HG02571 (cell line): Measurements from ENCODE around the gene AP2B1.
A peak's percentile ranks its signal among the peaks of the same experiment; 100 is the strongest.
"Not testable (repeated sequence)": the region's sequence is repeated elsewhere in the genome, so short reads cannot be mapped to it uniquely, and the experiment has no call there.

Source experiments
- ATAC-seq: cut with Tn5 transposase; IDR thresholded peaks from one replicate; pipeline ENCODE4 v1.9.1; 2021; ENCODE audit warnings: mild to moderate bottlenecking, moderate library complexity; ENCODE audit not compliant: unreplicated experiment

Gene AP2B1

GRCh38 chr17:35569405-35569804, 17.7 kb upstream of the AP2B1 start:
- ATAC-seq: no peak

GRCh38 chr17:35575759-35576158, 11.4 kb upstream of the AP2B1 start:
- ATAC-seq: no peak

GRCh38 chr17:35577830-35578196, 9.3 kb upstream of the AP2B1 start:
- ATAC-seq: no peak

- peak; percentile 82 for ATAC-seq
These were observed 8.8 kb upstream of the AP2B1 start, which contains the start of gene PEX12 for GRCh38 chr17:35578197-35578928. TSS of gene PEX12 (minus strand) at chr17:35578571. CDS start at chr17:35578021, 550 bp downstream.

- no peak for ATAC-seq
These were observed 8.1 kb upstream of the AP2B1 start for GRCh38 chr17:35578929-35579432.

GRCh38 chr17:35584061-35584460, 3.1 kb upstream of the AP2B1 start:
- no peak for ATAC-seq

GRCh38 chr17:35586569-35587073, 501 bp upstream of the AP2B1 start:
- peak; percentile 9 for ATAC-seq

- no peak for ATAC-seq
These were observed 1.2 kb downstream of the AP2B1 start for GRCh38 chr17:35588196-35588920.

- no peak for ATAC-seq
These were observed 8.9 kb downstream of the AP2B1 start for GRCh38 chr17:35596072-35596471.

GRCh38 chr17:35596530-35597233, 9.6 kb downstream of the AP2B1 start:
- ATAC-seq: no peak

GRCh38 chr17:35597604-35598003, 10.5 kb downstream of the AP2B1 start:
- ATAC-seq: no peak

GRCh38 chr17:35603674-35604073, 16.6 kb downstream of the AP2B1 start:
- no peak for ATAC-seq

GRCh38 chr17:35605678-35606077, 18.6 kb downstream of the AP2B1 start:
- no peak for ATAC-seq

GRCh38 chr17:35607239-35607847, 20.2 kb downstream of the AP2B1 start:
- no peak for ATAC-seq

GRCh38 chr17:35609831-35610230, 22.7 kb downstream of the AP2B1 start:
- no peak for ATAC-seq

GRCh38 chr17:35610746-35611145, 23.6 kb downstream of the AP2B1 start:
- ATAC-seq: not testable (repeated sequence)

- ATAC-seq: no peak
These were observed 25.9 kb downstream of the AP2B1 start for GRCh38 chr17:35612924-35613521.

GRCh38 chr17:35614810-35615209, 27.7 kb downstream of the AP2B1 start:
- ATAC-seq: no peak

- ATAC-seq: no peak
These were observed 29.4 kb downstream of the AP2B1 start for GRCh38 chr17:35616536-35616935.

- no peak for ATAC-seq
These were observed 30.4 kb downstream of the AP2B1 start for GRCh38 chr17:35617505-35617904.
